Natural killer cell (primary cell): ENCODE results near the gene SLC6A7. TPM values are rescaled to one million over a fixed set of nuclear protein-coding genes. Genes with fewer than 3 reads are reported as not detected.
A peak's percentile ranks its signal among the peaks of the same experiment; 100 is the strongest.

Source experiments
- ATAC-seq, 3 donors: fragments of 150-1000 bp in 2 of 3; fragments of 200-7000 bp in 1 of 3; cut with Tn5 transposase; 1 replicate in 1 of 3; 2 replicates in 2 of 3; pipeline ENCODE4 v1.10.0; 2021; ENCODE audit warnings: mild to moderate bottlenecking in 2 of 3, moderate library complexity in 2 of 3
- DNase-seq, 2 donors: peaks; one replicate each; pipeline versions ENCODE4 v3.0.0 to v3.0.0-alpha.2; 2013 to 2021; ENCODE audit warnings: mixed read lengths in 1 of 2
- H3K27ac ChIP-seq: one replicate; pipeline ENCODE4 v1.5.1; 2013; ENCODE audit warnings: mild to moderate bottlenecking, low read length
- H3K27me3 ChIP-seq: one replicate; pipeline ENCODE4 v1.6.1; 2013; ENCODE audit warnings: low read length; ENCODE audit not compliant: control insufficient read depth, insufficient read depth
- H3K36me3 ChIP-seq: one replicate; pipeline ENCODE4 v1.6.1; 2013; ENCODE audit warnings: low read length; ENCODE audit not compliant: control insufficient read depth, insufficient read depth
- H3K4me1 ChIP-seq: one replicate; pipeline ENCODE4 v1.6.1; 2013; ENCODE audit warnings: low read length; ENCODE audit not compliant: control insufficient read depth, insufficient read depth
- H3K4me3 ChIP-seq: one replicate; pipeline ENCODE4 v1.5.1; 2013; ENCODE audit warnings: low read length
- H3K9me3 ChIP-seq: one replicate; pipeline ENCODE4 v1.6.1; 2013; ENCODE audit warnings: low read length; ENCODE audit not compliant: control insufficient read depth, insufficient read depth
- H3K27ac Mint-ChIP-seq, 2 donors: one replicate each; pipeline ENCODE4 v1.8.0; 2022; ENCODE audit warnings: mild to moderate bottlenecking in 2 of 2, mixed read lengths in 2 of 2, moderate library complexity in 1 of 2
- H3K27me3 Mint-ChIP-seq, 2 donors: one replicate each; pipeline ENCODE4 v1.8.0; 2022; ENCODE audit warnings: low read depth in 2 of 2, mixed read lengths in 2 of 2
- H3K36me3 Mint-ChIP-seq: one replicate; pipeline ENCODE4 v1.8.0; 2022; ENCODE audit warnings: mixed read lengths
- H3K4me1 Mint-ChIP-seq, 2 donors: one replicate each; pipeline ENCODE4 v1.8.0; 2022; ENCODE audit warnings: mixed read lengths in 2 of 2
- H3K4me3 Mint-ChIP-seq: one replicate; pipeline ENCODE4 v1.8.0; 2022; ENCODE audit warnings: mild to moderate bottlenecking, moderate library complexity, mixed read lengths
- H3K9me3 Mint-ChIP-seq, 2 donors: one replicate each; pipeline ENCODE4 v1.8.0; 2022; ENCODE audit warnings: mixed read lengths in 2 of 2
- CTCF ChIP-seq: fragments of 200-600 bp; IDR thresholded peaks from one replicate; pipeline ENCODE4 v1.8.0; 2022; ENCODE audit warnings: antibody characterized with exemption
- WGBS: methylation state at CpG from one replicate; pipeline ENCODE4 v1.1.7; 2013; ENCODE audit warnings: missing lambda C conversion rate; ENCODE audit not compliant: insufficient coverage; 5-methylcytosine and 5-hydroxymethylcytosine counted together
- intact Hi-C: fragments of 100-400 bp; cut with micrococcal nuclease; formaldehyde crosslinking; loops from one replicate; pipeline ENCODE4 v1.14.2; 2022
- total RNA-seq, 4 donors: library from RNA; stranded (reverse); fragments of 120-200 nt in 1 of 4; gene quantifications; one replicate each; pipeline versions ENCODE4 v1.2.3 to v1.2.4, GENCODE V29; 2013 to 2022

SLC6A7 gene
- total RNA-seq, 3 donors from 2014 or later (not counting 1 experiment from before 2014, with no cell fraction given): not detected

GRCh38 chr5:150142185-150142958 lies 47.5 kb upstream of the SLC6A7 start:
- no peak overlapping the region for H3K4me3 Mint-ChIP-seq
- intact Hi-C loops: no loop called here

GRCh38 chr5:150142959-150143349 lies 46.9 kb upstream of the SLC6A7 start:
- no peak for TF ChIP-seq CTCF
- Mint-ChIP-seq H3K27ac (peak overlapping the region in 1 of 2 donors; percentile 77), H3K36me3 (no peaks in the 10 kb centered on the region), H3K4me3 (no peak overlapping the region), H3K4me1 (peaks cover 41 to 56% of the 10 kb centered on the region in 2 donors), H3K27me3 (peaks cover 0 to 4% of the 10 kb centered on the region in 2 donors), H3K9me3 (no peaks in the 10 kb centered on the region)
- ATAC-seq: peak; percentile 26 to 33 (median 32)
- Histone ChIP-seq H3K36me3 (no peaks in the 10 kb centered on the region), H3K4me1 (peaks cover 23% of the 10 kb centered on the region), H3K27ac (no peak overlapping the region), H3K4me3 (no peak overlapping the region), H3K9me3 (no peaks in the 10 kb centered on the region), H3K27me3 (no peaks in the 10 kb centered on the region)
- DNase-seq: no peak
- intact Hi-C loops: no loop called here
- 78% methylated on average over 2 of the region's 4 CpGs for WGBS

More at GRCh38 chr5:150142185-150142958, 47.5 kb upstream of the SLC6A7 start:
- H3K4me3 ChIP-seq: no peak overlapping the region
- 80% methylated on average over 14 of the region's 14 CpGs for WGBS
- H3K27me3 ChIP-seq: no peaks in the 10 kb centered on the region
- peak overlapping the region in 1 of 2 donors; percentile 77 for H3K27ac Mint-ChIP-seq
- H3K9me3 ChIP-seq: no peaks in the 10 kb centered on the region
- peaks cover 0 to 4% of the 10 kb centered on the region in 2 donors for H3K27me3 Mint-ChIP-seq
- ATAC-seq: no peak
- no peak for DNase-seq
- no peaks in the 10 kb centered on the region for H3K36me3 ChIP-seq
- peaks cover 39 to 51% of the 10 kb centered on the region in 2 donors for H3K4me1 Mint-ChIP-seq
- H3K4me1 ChIP-seq: peaks cover 23% of the 10 kb centered on the region
- no peak for TF ChIP-seq CTCF
- H3K27ac ChIP-seq: no peak overlapping the region
- H3K9me3 Mint-ChIP-seq: no peaks in the 10 kb centered on the region
- H3K36me3 Mint-ChIP-seq: no peaks in the 10 kb centered on the region

- WGBS: 92% methylated on average over 20 of the region's 20 CpGs
- Histone ChIP-seq H3K4me3 (no peak overlapping the region), H3K27me3 (no peaks in the 10 kb centered on the region), H3K4me1 (peaks cover 26% of the 10 kb centered on the region), H3K27ac (no peak overlapping the region), H3K36me3 (no peaks in the 10 kb centered on the region), H3K9me3 (no peaks in the 10 kb centered on the region)
- H3K36me3 Mint-ChIP-seq: no peaks in the 10 kb centered on the region
- no peaks in the 10 kb centered on the region for H3K9me3 Mint-ChIP-seq
- peaks cover 47 to 63% of the 10 kb centered on the region in 2 donors for H3K4me1 Mint-ChIP-seq
- peak overlapping the region; percentile 21 to 82 for H3K27ac Mint-ChIP-seq
- DNase-seq: no peak
- TF ChIP-seq CTCF: no peak
- intact Hi-C loops: no loop called here
- H3K4me3 Mint-ChIP-seq: peak overlapping the region; percentile 13
- H3K27me3 Mint-ChIP-seq: peaks cover 0 to 4% of the 10 kb centered on the region in 2 donors
- ATAC-seq: no peak
These were observed 46.3 kb upstream of the SLC6A7 start for GRCh38 chr5:150143350-150144245.
